Coronary artery (tissue), 2 donors: Measurements from ENCODE around the gene PLOD2.

Experiments
- DNase-seq: peaks from one replicate; pipeline ENCODE4 v3.0.0-alpha.2; 2017; ENCODE audit warnings: low spot score
- H3K27ac ChIP-seq, 2 donors: fragments of 200-600 bp; sonication (generic); one replicate each; pipeline ENCODE4 v1.5.1; 2016 to 2019
- H3K4me3 ChIP-seq: fragments of 200-600 bp; sonication (generic); 2 replicates; pipeline ENCODE4 v1.5.1; 2016; ENCODE audit warnings: mild to moderate bottlenecking, moderate library complexity
- TF ChIP-seq, protein P1 (sequence below): fragments of 200-600 bp; sonication (generic); IDR thresholded peaks from one replicate; pipeline ENCODE4 v1.5.1; 2019; ENCODE audit warnings: antibody characterized with exemption

The PLOD2 gene

DNA sequence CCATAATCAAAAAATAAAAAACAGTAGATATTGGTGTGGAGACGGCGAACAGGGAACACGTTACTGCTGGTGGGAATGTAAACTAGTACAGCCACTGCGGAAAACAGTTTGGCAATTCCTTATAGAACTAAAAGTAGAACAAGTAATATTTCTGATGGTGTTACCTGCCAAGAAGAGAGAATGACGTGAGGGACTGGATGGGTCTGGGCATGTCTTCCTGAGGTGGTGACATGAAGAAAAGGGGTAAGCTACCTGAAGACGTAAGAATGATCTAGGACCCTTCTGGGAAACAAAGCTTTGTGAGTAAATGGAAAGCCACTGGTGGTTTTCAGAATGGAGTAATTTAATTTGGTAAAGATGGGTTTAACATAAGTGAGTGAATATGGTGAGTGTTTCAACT, 19.4 kb upstream of the PLOD2 start:
- TF ChIP-seq, protein P1, sequence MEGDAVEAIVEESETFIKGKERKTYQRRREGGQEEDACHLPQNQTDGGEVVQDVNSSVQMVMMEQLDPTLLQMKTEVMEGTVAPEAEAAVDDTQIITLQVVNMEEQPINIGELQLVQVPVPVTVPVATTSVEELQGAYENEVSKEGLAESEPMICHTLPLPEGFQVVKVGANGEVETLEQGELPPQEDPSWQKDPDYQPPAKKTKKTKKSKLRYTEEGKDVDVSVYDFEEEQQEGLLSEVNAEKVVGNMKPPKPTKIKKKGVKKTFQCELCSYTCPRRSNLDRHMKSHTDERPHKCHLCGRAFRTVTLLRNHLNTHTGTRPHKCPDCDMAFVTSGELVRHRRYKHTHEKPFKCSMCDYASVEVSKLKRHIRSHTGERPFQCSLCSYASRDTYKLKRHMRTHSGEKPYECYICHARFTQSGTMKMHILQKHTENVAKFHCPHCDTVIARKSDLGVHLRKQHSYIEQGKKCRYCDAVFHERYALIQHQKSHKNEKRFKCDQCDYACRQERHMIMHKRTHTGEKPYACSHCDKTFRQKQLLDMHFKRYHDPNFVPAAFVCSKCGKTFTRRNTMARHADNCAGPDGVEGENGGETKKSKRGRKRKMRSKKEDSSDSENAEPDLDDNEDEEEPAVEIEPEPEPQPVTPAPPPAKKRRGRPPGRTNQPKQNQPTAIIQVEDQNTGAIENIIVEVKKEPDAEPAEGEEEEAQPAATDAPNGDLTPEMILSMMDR: no peak
- H3K27ac ChIP-seq: no peak overlapping the region
- no peak for DNase-seq

DNA sequence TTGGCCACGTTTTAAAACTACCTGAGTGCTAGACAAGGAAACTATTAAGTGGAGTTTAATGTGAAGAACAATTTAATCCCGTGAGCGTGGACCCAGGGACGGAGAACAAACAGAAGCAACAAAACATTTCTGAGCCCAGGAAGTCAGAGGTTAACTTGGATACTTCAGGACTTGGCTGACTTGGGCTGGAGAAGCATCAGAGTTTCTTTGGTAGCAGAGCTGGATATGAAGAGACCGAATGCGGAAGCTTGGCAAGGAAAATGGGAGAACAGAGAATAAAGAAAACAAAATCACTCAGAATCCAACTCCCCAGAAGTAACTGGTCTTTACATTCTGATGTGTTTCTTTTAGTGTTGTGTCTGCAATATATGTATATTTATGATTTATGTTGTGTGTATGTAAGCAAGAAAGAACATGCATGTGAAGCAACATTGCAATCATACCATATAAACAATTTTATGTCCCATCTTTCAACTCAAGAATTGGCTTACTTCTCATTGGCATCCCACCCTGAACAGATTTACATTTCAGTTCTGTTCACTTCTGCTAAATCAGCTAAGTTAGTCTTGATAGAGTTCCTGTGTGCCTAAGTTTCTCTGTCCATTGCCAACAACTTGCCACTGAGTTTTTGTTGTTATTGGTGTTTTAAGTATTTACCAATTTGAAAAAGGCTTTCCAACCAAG, 17.2 kb upstream of the PLOD2 start:
- Histone ChIP-seq H3K27ac (no peak overlapping the region), H3K4me3 (no peak overlapping the region)
- no peak for DNase-seq
- TF ChIP-seq, protein P1: no peak

More for the DNA sequence above, 19.4 kb upstream of the PLOD2 start:
- no peak overlapping the region for H3K4me3 ChIP-seq

DNA sequence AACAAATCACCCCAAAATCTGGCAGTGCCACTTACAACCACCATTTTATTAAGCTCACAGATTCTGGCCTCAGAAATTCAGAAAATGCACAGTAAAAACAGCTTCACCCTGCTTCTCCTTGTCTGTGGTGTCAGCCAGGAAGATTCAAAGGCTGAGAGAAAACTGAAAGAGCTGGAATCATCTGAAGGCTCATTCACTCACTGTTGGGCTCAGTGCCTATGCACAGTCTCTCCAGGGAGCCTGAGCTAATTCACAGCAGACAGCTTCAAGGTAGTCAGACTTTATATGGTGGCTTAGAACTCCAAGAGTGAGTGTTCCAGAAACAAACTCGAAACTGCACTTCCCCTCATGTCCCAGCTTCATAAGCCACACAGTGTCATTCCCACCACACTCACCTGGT, 16.5 kb upstream of the PLOD2 start:
- no peak overlapping the region for H3K4me3 ChIP-seq
- DNase-seq: no peak
- H3K27ac ChIP-seq: no peak overlapping the region
- TF ChIP-seq, protein P1: no peak

DNA sequence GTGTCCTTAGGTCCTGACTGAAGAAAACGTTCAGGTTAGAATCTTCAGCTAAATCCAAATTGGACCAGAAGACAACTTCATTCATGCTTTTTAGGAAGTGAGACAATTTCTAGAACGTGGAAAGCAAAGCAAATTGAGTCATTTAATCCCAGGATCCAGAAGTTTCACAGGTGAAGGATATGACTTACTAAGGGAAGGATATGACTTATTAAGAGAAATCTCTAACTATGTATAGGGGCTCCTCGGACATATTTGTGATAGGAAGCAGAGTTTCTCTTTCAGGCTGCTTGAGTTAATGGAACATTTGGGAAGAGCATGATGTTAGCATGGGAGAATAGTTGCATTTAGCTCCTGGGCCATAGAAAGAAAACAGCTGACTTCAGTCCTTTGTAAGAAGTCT, 16.1 kb upstream of the PLOD2 start:
- DNase-seq: no peak
- TF ChIP-seq, protein P1: no peak
- H3K4me3 ChIP-seq: no peak overlapping the region
- no peak overlapping the region for H3K27ac ChIP-seq

DNA sequence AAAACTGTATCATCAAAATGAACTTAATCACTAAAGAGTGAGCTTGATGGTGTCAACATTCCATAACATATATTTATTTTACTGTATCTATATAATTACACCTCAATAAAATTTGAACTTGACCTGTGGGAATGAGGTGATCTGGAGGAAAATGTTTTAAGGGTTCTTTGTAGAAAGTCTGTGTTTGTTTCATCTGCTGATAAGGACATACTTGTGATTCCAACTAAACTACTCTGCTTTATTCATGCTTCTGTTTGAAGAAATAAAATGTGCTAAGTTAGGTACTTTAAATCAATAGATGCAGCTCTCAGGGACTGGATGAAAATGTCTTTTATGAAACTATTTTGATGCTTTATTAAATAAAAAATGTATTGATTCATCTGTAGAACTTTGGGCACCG, 11.6 kb upstream of the PLOD2 start:
- TF ChIP-seq, protein P1: no peak
- H3K27ac ChIP-seq: no peak overlapping the region
- H3K4me3 ChIP-seq: no peak overlapping the region
- DNase-seq: no peak

DNA sequence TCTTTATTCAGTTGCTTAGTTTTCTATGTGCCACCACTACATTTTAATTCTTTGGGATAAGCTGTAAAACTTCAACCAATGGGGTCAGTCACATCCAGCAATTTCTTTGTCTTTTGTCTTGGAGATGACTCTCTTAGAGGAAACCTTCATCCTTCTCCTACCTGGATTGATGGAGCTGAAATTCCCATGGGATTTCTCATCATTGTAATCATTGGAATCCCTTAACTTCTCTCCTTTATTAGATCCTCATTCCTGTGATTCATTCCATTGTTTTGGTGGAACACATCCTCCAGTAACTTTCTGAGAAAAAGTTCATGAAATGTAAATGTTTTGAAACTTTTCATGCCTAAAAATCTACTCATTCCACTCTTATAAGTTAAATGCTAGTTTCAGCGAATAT, 9.6 kb upstream of the PLOD2 start:
- Histone ChIP-seq H3K27ac (no peak overlapping the region), H3K4me3 (no peak overlapping the region)
- TF ChIP-seq, protein P1: no peak
- no peak for DNase-seq

DNA sequence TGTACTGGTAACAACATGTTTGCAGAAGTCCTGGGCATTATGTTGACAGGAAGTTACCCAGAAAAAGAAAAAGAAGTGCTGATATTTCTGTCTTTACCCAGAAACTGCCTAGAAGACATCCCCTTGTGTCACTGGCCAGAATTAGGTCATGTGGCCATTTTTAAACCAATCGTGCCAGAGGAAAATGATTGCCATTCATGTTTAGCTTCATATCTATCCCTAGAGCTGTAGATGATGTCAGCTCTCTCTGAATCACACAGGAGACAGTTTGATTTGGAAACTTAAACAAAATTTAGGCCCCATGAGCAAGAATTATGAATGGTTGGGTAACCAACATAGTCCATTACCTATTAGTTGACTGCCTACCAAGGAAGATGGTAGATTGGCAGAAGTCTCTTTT, 8.9 kb upstream of the PLOD2 start:
- TF ChIP-seq, protein P1: no peak
- DNase-seq: no peak
- Histone ChIP-seq H3K27ac (no peak overlapping the region), H3K4me3 (no peak overlapping the region)
